ENCODE measurements around the gene CCDC144A.
"Not testable (repeated sequence)": the region's sequence is repeated elsewhere in the genome, so short reads cannot be mapped to it uniquely, and the experiment has no call there.

The CCDC144A gene

DNA sequence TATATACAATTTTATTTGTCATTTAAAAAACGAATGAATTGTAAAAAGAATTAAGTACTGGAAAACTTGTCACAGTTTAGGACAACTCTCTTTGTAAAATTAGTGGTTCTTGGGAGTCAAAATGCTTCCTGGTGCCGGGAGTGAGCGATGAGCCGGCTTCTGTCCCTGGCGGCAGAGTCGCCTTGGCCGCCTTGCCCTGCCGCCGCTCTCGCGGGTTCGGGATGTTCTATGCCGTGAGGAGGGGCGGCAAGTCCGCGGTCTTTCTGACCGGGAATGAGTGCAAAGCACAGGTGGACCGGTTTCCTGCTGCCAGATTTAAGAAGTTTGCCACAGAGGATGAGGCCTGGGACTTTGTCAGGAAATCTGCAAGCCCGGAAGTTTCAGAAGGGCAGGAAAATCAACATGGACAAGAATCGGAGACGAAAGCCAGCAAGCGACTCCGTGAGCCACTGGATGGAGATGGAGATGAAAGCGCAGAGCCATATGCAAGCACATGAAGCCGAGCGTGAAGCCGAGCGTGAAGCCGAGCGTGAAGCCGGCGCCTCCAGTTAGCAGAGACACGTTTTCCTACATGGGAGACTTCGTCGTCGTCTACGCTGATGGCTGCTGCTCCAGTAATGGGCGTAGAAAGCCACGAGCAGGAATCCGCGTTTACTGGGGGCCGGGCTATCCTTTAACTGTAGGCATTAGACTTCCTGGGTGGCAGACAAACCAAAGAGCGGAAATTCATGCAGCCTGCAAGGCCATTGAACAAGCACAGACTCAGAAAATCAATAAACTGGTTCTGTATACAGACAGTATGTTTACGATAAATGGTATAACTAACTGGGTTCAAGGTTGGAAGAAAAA, 6.5 kb upstream of the CCDC144A start:
- H3K4ac ChIP-seq (ENCODE audit: low read depth, low read length); H4K5ac ChIP-seq (ENCODE audit: low read length); H4K8ac ChIP-seq (ENCODE audit: low read depth, low read length); H2BK15ac ChIP-seq (replicated peaks; ENCODE audit: low read depth); H3K9ac ChIP-seq (ENCODE audit: low read length); H2BK5ac ChIP-seq (ENCODE audit: low read length); H3K4me1 ChIP-seq (ENCODE audit: control insufficient read depth, low read depth, low read length); H3K27ac ChIP-seq (ENCODE audit: low read depth, low read length); H3K4me2 ChIP-seq (ENCODE audit: low read length); H3K23ac ChIP-seq (ENCODE audit: low read length); H3K27me3 ChIP-seq (ENCODE audit: insufficient read depth, low read length, poor library complexity); H3K79me2 ChIP-seq (ENCODE audit: control insufficient read depth, insufficient read depth, low read length); H2AK5ac ChIP-seq (ENCODE audit: low read length); H3K4me3 ChIP-seq (ENCODE audit: low read length); H3K18ac ChIP-seq (ENCODE audit: low read length); H2BK120ac ChIP-seq (ENCODE audit: low read depth, low read length); H3K36me3 ChIP-seq (ENCODE audit: control insufficient read depth, insufficient read depth, low read length); H3K79me1 ChIP-seq (ENCODE audit: low read length): not testable (repeated sequence)
- H3K56ac ChIP-seq (ENCODE audit: low read length), result peak overlapping the region; percentile 42
- DNase-seq, result peak; percentile 55
- no CpG with 5 or more reads among the region's 44 CpGs for WGBS (ENCODE audit: extremely low coverage, insufficient coverage, low lambda C conversion rate)

DNA sequence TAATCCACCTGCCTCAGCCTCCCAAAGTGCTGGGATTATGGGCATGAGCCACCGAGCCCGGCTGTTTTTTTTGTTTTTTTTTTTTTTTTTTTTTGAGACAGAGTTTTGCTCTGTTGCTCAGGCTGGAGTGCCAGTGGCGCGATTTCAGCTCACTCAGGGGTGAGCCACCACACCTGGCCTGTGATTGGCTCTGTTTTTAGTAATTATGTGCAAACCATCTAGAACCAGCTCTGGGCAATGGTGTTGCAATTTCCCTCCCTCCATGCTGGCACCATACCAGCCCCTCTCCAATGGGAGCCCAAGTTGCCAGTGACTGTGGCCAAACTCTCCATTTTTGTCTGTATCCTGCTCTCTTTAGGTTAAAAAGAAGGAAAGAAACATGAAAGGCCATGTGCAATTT, 4.0 kb upstream of the CCDC144A start:
- H2AK5ac ChIP-seq (ENCODE audit: low read length); H3K27me3 ChIP-seq (ENCODE audit: insufficient read depth, low read length, poor library complexity); H3K18ac ChIP-seq (ENCODE audit: low read length); H3K4me3 ChIP-seq (ENCODE audit: low read length); DNase-seq; H3K4me2 ChIP-seq (ENCODE audit: low read length); H3K56ac ChIP-seq (ENCODE audit: low read length); H3K23ac ChIP-seq (ENCODE audit: low read length); H3K27ac ChIP-seq (ENCODE audit: low read depth, low read length); H4K8ac ChIP-seq (ENCODE audit: low read depth, low read length); H3K79me2 ChIP-seq (ENCODE audit: control insufficient read depth, insufficient read depth, low read length); H3K9ac ChIP-seq (ENCODE audit: low read length); H3K79me1 ChIP-seq (ENCODE audit: low read length); H2BK15ac ChIP-seq (replicated peaks; ENCODE audit: low read depth); H3K36me3 ChIP-seq (ENCODE audit: control insufficient read depth, insufficient read depth, low read length); H3K4ac ChIP-seq (ENCODE audit: low read depth, low read length); H2BK5ac ChIP-seq (ENCODE audit: low read length); H4K5ac ChIP-seq (ENCODE audit: low read length); H2BK120ac ChIP-seq (ENCODE audit: low read depth, low read length); H3K4me1 ChIP-seq (ENCODE audit: control insufficient read depth, low read depth, low read length): not testable (repeated sequence)
- no CpG with 5 or more reads among the region's 4 CpGs for WGBS (ENCODE audit: extremely low coverage, insufficient coverage, low lambda C conversion rate)

DNA sequence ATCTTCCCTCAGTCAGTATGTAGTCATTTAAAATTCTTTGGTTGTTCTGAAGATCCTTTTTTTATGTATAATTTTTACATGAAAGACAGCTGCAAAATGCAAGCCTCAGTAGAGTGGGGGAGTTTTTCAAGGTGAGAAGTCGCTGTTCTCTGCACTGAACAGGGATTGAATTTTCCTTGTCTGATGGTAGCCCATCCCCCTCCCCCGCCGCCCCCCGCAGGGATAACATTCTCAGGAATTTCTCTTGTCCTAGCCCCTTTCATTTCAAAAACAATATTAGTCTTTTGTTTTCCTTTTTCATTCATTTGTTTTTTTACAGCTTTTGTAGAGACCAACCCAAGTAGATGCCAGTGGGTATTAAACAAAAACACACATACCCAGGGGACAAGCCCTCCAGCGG, 2.9 kb upstream of the CCDC144A start:
- H3K36me3 ChIP-seq (ENCODE audit: control insufficient read depth, insufficient read depth, low read length); H2BK120ac ChIP-seq (ENCODE audit: low read depth, low read length); H3K4me2 ChIP-seq (ENCODE audit: low read length); H2BK15ac ChIP-seq (replicated peaks; ENCODE audit: low read depth); H3K23ac ChIP-seq (ENCODE audit: low read length); H3K4me3 ChIP-seq (ENCODE audit: low read length); H3K56ac ChIP-seq (ENCODE audit: low read length); H3K18ac ChIP-seq (ENCODE audit: low read length); H2AK5ac ChIP-seq (ENCODE audit: low read length); H4K8ac ChIP-seq (ENCODE audit: low read depth, low read length); H3K4ac ChIP-seq (ENCODE audit: low read depth, low read length); H3K27me3 ChIP-seq (ENCODE audit: insufficient read depth, low read length, poor library complexity); H3K9ac ChIP-seq (ENCODE audit: low read length); H4K5ac ChIP-seq (ENCODE audit: low read length); H2BK5ac ChIP-seq (ENCODE audit: low read length); H3K4me1 ChIP-seq (ENCODE audit: control insufficient read depth, low read depth, low read length); H3K79me2 ChIP-seq (ENCODE audit: control insufficient read depth, insufficient read depth, low read length); H3K79me1 ChIP-seq (ENCODE audit: low read length); H3K27ac ChIP-seq (ENCODE audit: low read depth, low read length): not testable (repeated sequence)
- no CpG with 5 or more reads among the region's 5 CpGs for WGBS (ENCODE audit: extremely low coverage, insufficient coverage, low lambda C conversion rate)
- DNase-seq, result peak; percentile 47

GRCh38 chr17:16690447-16690846, 406 bp downstream of the CCDC144A start:
- H3K56ac ChIP-seq (ENCODE audit: low read length); DNase-seq; H2AK5ac ChIP-seq (ENCODE audit: low read length); H2BK120ac ChIP-seq (ENCODE audit: low read depth, low read length); H2BK15ac ChIP-seq (replicated peaks; ENCODE audit: low read depth); H4K8ac ChIP-seq (ENCODE audit: low read depth, low read length); H3K4me3 ChIP-seq (ENCODE audit: low read length); H3K79me2 ChIP-seq (ENCODE audit: control insufficient read depth, insufficient read depth, low read length); H3K4ac ChIP-seq (ENCODE audit: low read depth, low read length); H3K9ac ChIP-seq (ENCODE audit: low read length); H3K4me1 ChIP-seq (ENCODE audit: control insufficient read depth, low read depth, low read length); H3K18ac ChIP-seq (ENCODE audit: low read length); H3K27ac ChIP-seq (ENCODE audit: low read depth, low read length); H3K23ac ChIP-seq (ENCODE audit: low read length); H4K5ac ChIP-seq (ENCODE audit: low read length); H3K36me3 ChIP-seq (ENCODE audit: control insufficient read depth, insufficient read depth, low read length); H3K4me2 ChIP-seq (ENCODE audit: low read length); H3K79me1 ChIP-seq (ENCODE audit: low read length); H2BK5ac ChIP-seq (ENCODE audit: low read length); H3K27me3 ChIP-seq (ENCODE audit: insufficient read depth, low read length, poor library complexity): not testable (repeated sequence)
- WGBS (ENCODE audit: extremely low coverage, insufficient coverage, low lambda C conversion rate), result no CpG with 5 or more reads among the region's 30 CpGs

- H3K79me1 ChIP-seq (ENCODE audit: low read length); H3K9ac ChIP-seq (ENCODE audit: low read length); H3K4me3 ChIP-seq (ENCODE audit: low read length); H3K4ac ChIP-seq (ENCODE audit: low read depth, low read length); H3K4me1 ChIP-seq (ENCODE audit: control insufficient read depth, low read depth, low read length); H3K18ac ChIP-seq (ENCODE audit: low read length); H3K36me3 ChIP-seq (ENCODE audit: control insufficient read depth, insufficient read depth, low read length); H4K8ac ChIP-seq (ENCODE audit: low read depth, low read length); H3K4me2 ChIP-seq (ENCODE audit: low read length); H3K56ac ChIP-seq (ENCODE audit: low read length); H2BK15ac ChIP-seq (replicated peaks; ENCODE audit: low read depth); H3K27me3 ChIP-seq (ENCODE audit: insufficient read depth, low read length, poor library complexity); H3K23ac ChIP-seq (ENCODE audit: low read length); H2BK120ac ChIP-seq (ENCODE audit: low read depth, low read length); DNase-seq; H3K79me2 ChIP-seq (ENCODE audit: control insufficient read depth, insufficient read depth, low read length); H2AK5ac ChIP-seq (ENCODE audit: low read length); H4K5ac ChIP-seq (ENCODE audit: low read length); H3K27ac ChIP-seq (ENCODE audit: low read depth, low read length); H2BK5ac ChIP-seq (ENCODE audit: low read length): not testable (repeated sequence)
- no CpG with 5 or more reads among the region's 5 CpGs for WGBS (ENCODE audit: extremely low coverage, insufficient coverage, low lambda C conversion rate)
Observed at GRCh38 chr17:16697603-16698002, 7.6 kb downstream of the CCDC144A start.
